MM.1S (cell line): Measurements from ENCODE around the gene CEP72.

Experiments
- DNase-seq: peaks from one replicate; pipeline ENCODE4 v3.0.0-alpha.2; 2015
- H2AFZ ChIP-seq: fragments of 300-600 bp; sonication (generic); 2 replicates; pipeline ENCODE4 v1.6.0; 2016; ENCODE audit warnings: antibody characterized with exemption, low read length
- H3F3A ChIP-seq: fragments of 300-600 bp; sonication (generic); 2 replicates; pipeline ENCODE4 v1.6.1; 2016; ENCODE audit warnings: mild to moderate bottlenecking, antibody characterized with exemption, low read length, moderate library complexity, mixed read lengths; ENCODE audit not compliant: insufficient read depth
- H3K27ac ChIP-seq: fragments of 300-600 bp; sonication (generic); 2 replicates; pipeline ENCODE4 v1.5.1; 2016; ENCODE audit warnings: mild to moderate bottlenecking, low read length
- H3K27me3 ChIP-seq: fragments of 300-600 bp; sonication (generic); replicated peaks from 2 replicates; pipeline ENCODE4 v1.6.0; 2016; ENCODE audit warnings: low read length; ENCODE audit not compliant: insufficient read depth
- H3K36me3 ChIP-seq: fragments of 300-600 bp; sonication (generic); replicated peaks from 2 replicates; pipeline ENCODE4 v1.6.1; 2016; ENCODE audit warnings: mild to moderate bottlenecking, low read length, mixed read lengths; ENCODE audit not compliant: insufficient read depth
- H3K4me1 ChIP-seq: fragments of 300-600 bp; sonication (generic); 2 replicates; pipeline ENCODE4 v1.6.1; 2016; ENCODE audit warnings: low read length, mixed read lengths
- H3K4me2 ChIP-seq: fragments of 300-600 bp; sonication (generic); 2 replicates; pipeline ENCODE4 v1.6.0; 2016; ENCODE audit warnings: low read depth, low read length
- H3K4me3 ChIP-seq: fragments of 300-600 bp; sonication (generic); 2 replicates; pipeline ENCODE4 v1.5.1; 2016; ENCODE audit warnings: low read length, mixed read lengths
- H3K79me2 ChIP-seq: fragments of 300-600 bp; sonication (generic); 2 replicates; pipeline ENCODE4 v1.6.1; 2016; ENCODE audit warnings: mixed run types, low read length, mixed read lengths
- H3K9ac ChIP-seq: fragments of 300-600 bp; sonication (generic); 2 replicates; pipeline ENCODE4 v1.6.1; 2016; ENCODE audit warnings: low read length, mixed read lengths
- H3K9me2 ChIP-seq: fragments of 300-600 bp; sonication (generic); replicated peaks from 2 replicates; pipeline ENCODE4 v1.6.1; 2016; ENCODE audit warnings: mild to moderate bottlenecking, low read length, mixed read lengths; ENCODE audit not compliant: insufficient read depth
- H3K9me3 ChIP-seq: fragments of 300-600 bp; sonication (generic); replicated peaks from 2 replicates; pipeline ENCODE4 v1.6.1; 2016; ENCODE audit warnings: mild to moderate bottlenecking, low read length, mixed read lengths; ENCODE audit not compliant: insufficient read depth
- H4K20me1 ChIP-seq: fragments of 300-600 bp; sonication (generic); 2 replicates; pipeline ENCODE4 v1.6.1; 2016; ENCODE audit warnings: mild to moderate bottlenecking, low read length, moderate library complexity, mixed read lengths; ENCODE audit not compliant: insufficient read depth
- EZH2 ChIP-seq: fragments of 300-600 bp; sonication (generic); optimal IDR thresholded peaks from 2 replicates; pipeline ENCODE3; 2017; ENCODE audit warnings: low read depth, mild to moderate bottlenecking, antibody characterized with exemption, low read length, mixed read lengths
- EZH2phosphoT487 ChIP-seq: fragments of 300-600 bp; sonication (generic); IDR thresholded peaks from 2 replicates; pipeline ENCODE4 v1.6.1; 2018; ENCODE audit warnings: antibody characterized with exemption, low read length
- TF ChIP-seq, protein P1 (sequence below): fragments of 300-600 bp; sonication (generic); IDR thresholded peaks from 2 replicates; pipeline ENCODE4 v1.5.1; 2016; ENCODE audit warnings: antibody characterized with exemption, low read length, mixed read lengths

Gene CEP72

DNA sequence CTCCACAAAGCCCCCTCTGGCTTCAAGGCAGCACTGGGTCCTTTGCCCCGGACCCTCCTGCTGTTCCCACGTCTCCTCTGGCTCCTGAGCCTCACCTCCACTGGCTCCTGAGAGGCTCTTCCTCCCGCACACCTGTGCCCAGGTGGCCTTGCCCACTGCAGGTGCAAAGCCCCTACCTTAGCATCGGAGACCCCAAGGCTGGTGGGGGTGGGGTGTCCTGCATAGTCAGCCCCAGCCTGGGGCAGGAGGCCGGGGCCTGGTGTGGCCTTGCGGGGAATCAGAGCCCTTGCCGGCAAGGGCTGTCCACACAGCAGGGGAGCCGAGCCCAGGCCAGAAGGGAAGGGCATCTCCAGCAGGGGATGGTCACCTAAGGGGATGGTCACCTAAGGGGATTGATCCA lies 41.3 kb upstream of the CEP72 start:
- no peaks in the 10 kb centered on the region for H3K79me2 ChIP-seq
- no peak overlapping the region for H2AFZ ChIP-seq
- TF ChIP-seq EZH2phosphoT487: no peak
- TF ChIP-seq EZH2: no peak
- TF ChIP-seq, protein P1, sequence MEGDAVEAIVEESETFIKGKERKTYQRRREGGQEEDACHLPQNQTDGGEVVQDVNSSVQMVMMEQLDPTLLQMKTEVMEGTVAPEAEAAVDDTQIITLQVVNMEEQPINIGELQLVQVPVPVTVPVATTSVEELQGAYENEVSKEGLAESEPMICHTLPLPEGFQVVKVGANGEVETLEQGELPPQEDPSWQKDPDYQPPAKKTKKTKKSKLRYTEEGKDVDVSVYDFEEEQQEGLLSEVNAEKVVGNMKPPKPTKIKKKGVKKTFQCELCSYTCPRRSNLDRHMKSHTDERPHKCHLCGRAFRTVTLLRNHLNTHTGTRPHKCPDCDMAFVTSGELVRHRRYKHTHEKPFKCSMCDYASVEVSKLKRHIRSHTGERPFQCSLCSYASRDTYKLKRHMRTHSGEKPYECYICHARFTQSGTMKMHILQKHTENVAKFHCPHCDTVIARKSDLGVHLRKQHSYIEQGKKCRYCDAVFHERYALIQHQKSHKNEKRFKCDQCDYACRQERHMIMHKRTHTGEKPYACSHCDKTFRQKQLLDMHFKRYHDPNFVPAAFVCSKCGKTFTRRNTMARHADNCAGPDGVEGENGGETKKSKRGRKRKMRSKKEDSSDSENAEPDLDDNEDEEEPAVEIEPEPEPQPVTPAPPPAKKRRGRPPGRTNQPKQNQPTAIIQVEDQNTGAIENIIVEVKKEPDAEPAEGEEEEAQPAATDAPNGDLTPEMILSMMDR: no peak
- no peak overlapping the region for H3K4me2 ChIP-seq
- H3F3A ChIP-seq: no peaks in the 10 kb centered on the region
- H3K4me1 ChIP-seq: no peaks in the 10 kb centered on the region
- no peak overlapping the region for H3K4me3 ChIP-seq
- no peak overlapping the region for H3K9ac ChIP-seq
- no peaks in the 10 kb centered on the region for H3K9me3 ChIP-seq
- H4K20me1 ChIP-seq: no peaks in the 10 kb centered on the region
- no peaks in the 10 kb centered on the region for H3K9me2 ChIP-seq
- no peaks in the 10 kb centered on the region for H3K36me3 ChIP-seq
- no peak overlapping the region for H3K27ac ChIP-seq
- peaks cover 43% of the 10 kb centered on the region for H3K27me3 ChIP-seq
- no peak for DNase-seq

DNA sequence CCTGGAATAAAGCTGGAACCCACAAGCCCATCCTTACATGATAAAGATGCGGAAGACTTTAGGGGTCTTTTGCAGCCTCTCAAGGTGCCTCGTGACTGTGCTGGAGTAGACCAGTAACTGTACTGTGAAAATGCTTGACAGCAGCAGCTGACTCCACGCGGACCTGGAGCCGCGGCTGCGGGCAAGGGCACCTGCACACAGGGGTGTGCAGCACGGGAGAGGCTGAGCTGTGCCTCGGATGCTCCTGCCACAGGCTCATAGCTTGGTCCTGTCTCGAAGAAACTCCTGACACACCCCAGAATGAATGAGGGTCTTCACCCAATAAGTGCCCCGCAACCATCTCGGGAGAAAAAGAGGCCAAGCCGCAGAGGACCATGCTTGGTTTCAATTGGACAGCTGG lies 40.3 kb upstream of the CEP72 start:
- H3K9ac ChIP-seq: no peak overlapping the region
- H3K27ac ChIP-seq: no peak overlapping the region
- no peaks in the 10 kb centered on the region for H3K36me3 ChIP-seq
- H3K4me3 ChIP-seq: no peak overlapping the region
- peaks cover 40% of the 10 kb centered on the region for H3K27me3 ChIP-seq
- H3F3A ChIP-seq: no peaks in the 10 kb centered on the region
- no peaks in the 10 kb centered on the region for H3K4me1 ChIP-seq
- no peaks in the 10 kb centered on the region for H4K20me1 ChIP-seq
- H3K4me2 ChIP-seq: no peak overlapping the region
- H2AFZ ChIP-seq: no peak overlapping the region
- no peaks in the 10 kb centered on the region for H3K79me2 ChIP-seq
- no peaks in the 10 kb centered on the region for H3K9me3 ChIP-seq
- H3K9me2 ChIP-seq: no peaks in the 10 kb centered on the region
- TF ChIP-seq EZH2phosphoT487: no peak
- TF ChIP-seq, protein P1: no peak
- no peak for DNase-seq

DNA sequence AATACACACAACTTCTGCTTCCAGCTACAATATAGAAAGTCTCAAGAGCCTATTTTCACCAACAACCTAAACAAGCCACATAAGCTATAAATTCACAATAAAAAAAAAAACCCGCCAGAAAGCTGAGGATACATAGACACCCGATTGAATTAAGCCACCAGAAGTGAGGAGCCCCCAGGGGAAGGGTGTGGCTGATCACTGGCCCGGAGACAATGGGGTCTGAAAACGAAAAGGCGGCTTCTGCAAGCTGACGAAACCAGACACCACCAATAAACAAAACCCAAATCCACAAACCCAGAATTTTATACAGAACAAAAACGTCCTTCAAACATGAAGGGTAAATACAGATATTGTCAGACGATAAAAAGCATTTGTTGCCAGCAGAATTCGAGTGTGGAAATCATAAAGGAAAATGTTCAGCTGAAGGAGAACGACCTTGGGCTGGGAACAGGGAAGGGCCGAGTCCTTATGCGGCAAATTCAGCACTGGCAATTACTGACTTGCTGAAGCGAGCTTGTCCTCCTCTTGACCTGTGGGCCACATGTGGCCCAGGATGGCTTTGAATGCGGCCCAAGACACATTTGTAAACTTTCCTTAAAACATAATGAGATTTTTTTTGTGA lies 39.6 kb upstream of the CEP72 start:
- no peak for DNase-seq
- H3F3A ChIP-seq: no peaks in the 10 kb centered on the region
- no peaks in the 10 kb centered on the region for H3K9me3 ChIP-seq
- no peaks in the 10 kb centered on the region for H4K20me1 ChIP-seq
- H3K9ac ChIP-seq: no peak overlapping the region
- H3K79me2 ChIP-seq: no peaks in the 10 kb centered on the region
- TF ChIP-seq, protein P1: no peak
- TF ChIP-seq EZH2phosphoT487: no peak
- no peak for TF ChIP-seq EZH2
- H3K27ac ChIP-seq: no peak overlapping the region
- no peaks in the 10 kb centered on the region for H3K36me3 ChIP-seq
- H3K4me1 ChIP-seq: no peaks in the 10 kb centered on the region
- H3K9me2 ChIP-seq: no peaks in the 10 kb centered on the region
- H2AFZ ChIP-seq: no peak overlapping the region
- H3K27me3 ChIP-seq: peaks cover 33% of the 10 kb centered on the region
- H3K4me2 ChIP-seq: no peak overlapping the region
- no peak overlapping the region for H3K4me3 ChIP-seq
